NCI-H1930 (cell line): ENCODE data around the gene CSF1R.

Source experiments
- DNase-seq, 2 experiments: peaks; one replicate each; lab custom pipeline; 2025; lab: John Stamatoyannopoulos, UW

The CSF1R gene

GRCh38 chr5:150120617-150121447 is 34.5 kb upstream of the CSF1R start:
- no peak for DNase-seq

- no peak for DNase-seq
Measured at GRCh38 chr5:150120062-150120441, 33.7 kb upstream of the CSF1R start.

DNA sequence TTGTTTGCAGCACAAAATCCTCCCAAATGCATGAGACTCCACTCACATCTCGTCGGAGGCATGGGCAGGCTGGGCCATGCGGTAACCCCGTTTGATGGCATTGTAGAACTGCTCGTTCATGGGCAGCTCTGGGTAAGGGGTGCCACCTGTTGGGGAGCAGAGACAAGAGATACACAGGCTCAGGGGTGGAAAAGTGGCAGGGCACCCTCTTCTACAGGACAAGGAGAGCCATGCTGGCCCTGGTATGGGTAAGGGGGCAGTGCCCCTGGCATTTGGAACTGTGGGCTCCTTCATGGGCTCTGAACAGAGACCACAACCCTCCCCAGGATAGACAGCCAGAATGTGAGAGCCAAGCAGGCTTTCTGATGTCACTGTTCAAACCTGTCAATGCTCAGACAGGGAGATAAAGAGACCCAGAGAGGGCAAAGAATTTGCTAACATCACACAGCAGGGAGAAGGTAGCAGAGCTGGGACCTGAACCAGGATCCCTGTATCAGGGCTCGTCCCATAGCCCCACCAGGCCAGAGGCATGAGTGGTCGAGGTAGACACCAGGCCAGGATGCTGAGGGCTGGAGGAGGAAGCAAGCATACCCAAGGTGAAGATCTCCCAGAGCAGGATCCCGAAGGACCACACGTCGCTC is 33.2 kb upstream of the CSF1R start:
- no peak for DNase-seq

- no peak for DNase-seq
Measured at GRCh38 chr5:150118561-150119229, 32.3 kb upstream of the CSF1R start.

DNA sequence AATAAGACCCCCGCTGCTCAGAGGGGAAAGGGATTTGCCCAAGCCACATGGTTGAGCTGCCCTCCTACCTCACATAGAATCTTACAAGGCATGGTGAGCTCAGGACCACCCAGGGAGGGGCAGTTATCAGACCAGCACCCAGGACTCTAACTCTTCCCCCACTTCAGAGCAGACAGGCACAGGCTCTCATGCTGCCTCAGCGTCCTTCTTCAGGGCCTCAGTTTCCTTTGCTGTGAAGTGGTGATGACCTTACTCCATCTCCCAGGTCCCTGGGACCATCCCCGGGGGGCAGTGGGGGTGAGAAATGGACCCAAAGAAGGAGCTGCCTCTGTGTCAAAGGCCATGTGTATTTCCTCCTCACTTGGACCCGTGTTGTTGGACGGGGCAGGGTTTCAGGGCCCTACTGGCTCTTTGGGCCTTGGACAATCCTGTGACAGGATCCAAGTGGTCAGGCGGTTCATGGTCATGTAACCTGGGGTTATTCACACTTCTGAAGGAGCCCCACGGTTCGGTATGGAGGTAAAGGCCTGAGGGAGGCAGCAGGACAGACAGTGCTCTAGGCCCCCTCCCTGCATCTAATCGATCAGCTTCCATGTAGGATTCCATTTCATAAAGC is 31.7 kb upstream of the CSF1R start:
- DNase-seq: no peak

DNA sequence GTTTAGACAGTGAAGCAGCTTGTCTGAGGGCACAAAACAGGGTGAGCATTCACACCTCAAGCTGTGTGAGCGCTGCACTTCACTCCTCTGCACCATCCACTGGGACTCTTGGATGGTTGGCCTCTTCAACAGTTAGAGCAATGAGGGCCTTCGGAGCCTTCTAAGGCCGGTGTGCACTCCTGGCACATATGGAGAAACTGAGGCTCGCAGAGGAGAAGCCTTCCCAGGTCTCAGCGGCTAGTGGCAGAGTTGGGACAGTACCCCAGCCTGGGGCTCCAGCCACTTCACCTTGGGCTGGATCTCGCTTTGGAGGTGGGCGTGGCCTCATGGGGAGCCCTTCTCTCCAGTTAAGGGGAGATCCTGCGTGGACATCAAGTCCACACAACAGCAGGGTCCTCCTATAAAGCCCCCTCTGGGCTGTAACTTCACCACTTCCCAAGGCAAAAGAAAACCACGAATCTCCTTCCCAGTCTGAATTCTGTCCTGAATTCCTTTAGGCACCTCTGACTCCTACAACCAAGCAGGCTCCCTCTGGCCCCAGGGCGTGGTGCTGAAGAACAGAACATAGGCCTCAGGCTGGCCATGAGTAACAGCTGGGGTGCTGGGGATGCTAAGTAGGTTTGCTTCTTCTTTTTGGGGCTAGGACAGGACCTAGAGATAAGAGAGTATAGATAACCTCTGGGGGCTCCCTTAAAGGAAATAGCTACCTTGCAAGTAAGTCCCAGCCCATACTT is 30.5 kb upstream of the CSF1R start:
- no peak for DNase-seq

- DNase-seq: no peak
Measured at GRCh38 chr5:150114773-150115408, 28.5 kb upstream of the CSF1R start.

DNA sequence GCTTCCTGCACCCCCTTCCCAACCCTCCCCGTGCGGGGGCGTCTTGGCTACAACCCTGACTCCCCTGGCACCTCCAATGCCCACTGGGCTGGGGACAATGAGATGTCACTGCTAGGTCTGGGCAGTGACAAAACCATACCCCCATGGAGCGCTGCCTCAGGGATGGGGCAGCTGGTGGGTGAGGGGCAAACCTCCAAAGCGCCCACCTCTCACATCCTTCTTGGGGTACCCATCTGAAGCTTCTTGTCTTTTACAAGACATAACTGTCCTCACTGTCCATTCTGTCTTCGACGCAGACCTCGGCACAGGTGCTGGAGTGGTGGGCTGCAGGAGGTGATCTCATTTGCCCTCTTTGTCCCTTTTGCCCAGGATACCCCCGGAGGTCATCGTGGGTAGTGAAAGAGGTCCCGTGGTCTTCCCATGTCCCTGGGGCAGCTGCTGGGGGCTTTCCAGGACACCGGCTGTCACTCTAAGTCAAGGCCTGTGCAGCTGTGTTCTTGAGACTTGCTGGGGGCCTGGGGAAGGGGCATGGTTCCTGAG is 27.8 kb upstream of the CSF1R start:
- no peak for DNase-seq

DNA sequence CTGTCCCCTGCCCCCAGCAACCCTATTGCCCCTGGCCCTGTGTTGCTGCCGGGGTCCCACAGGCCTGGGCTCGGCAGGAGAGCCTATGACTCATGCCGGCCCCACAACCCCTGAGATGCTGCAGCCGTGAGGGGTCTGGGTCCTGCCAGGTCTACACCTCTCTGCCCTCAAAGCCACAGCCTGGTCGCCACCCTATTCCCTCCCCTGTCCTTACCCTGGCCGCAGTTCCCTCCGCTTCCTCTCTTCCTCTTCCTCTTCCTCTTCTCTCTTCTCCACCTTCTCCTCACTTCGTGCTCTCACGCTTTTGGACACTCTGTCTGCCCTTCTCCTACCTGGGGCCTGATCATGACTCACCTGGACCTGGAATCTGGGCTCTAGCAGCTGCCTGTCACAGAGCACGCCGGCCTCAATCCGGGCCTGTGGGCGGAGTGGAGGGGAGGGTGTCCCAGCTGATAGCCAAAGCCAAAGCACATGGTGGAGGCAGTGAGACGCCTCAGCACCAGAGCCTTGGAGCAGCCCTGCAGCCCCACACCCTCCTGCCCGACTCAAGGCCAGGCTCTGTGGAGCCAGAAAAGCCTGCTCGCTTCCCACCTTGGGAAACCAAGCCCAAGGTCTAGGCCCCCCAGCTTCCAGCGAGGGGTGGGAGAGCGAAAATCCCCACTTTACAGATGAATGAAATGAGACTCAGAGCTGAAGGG is 26.8 kb upstream of the CSF1R start:
- no peak for DNase-seq

DNA sequence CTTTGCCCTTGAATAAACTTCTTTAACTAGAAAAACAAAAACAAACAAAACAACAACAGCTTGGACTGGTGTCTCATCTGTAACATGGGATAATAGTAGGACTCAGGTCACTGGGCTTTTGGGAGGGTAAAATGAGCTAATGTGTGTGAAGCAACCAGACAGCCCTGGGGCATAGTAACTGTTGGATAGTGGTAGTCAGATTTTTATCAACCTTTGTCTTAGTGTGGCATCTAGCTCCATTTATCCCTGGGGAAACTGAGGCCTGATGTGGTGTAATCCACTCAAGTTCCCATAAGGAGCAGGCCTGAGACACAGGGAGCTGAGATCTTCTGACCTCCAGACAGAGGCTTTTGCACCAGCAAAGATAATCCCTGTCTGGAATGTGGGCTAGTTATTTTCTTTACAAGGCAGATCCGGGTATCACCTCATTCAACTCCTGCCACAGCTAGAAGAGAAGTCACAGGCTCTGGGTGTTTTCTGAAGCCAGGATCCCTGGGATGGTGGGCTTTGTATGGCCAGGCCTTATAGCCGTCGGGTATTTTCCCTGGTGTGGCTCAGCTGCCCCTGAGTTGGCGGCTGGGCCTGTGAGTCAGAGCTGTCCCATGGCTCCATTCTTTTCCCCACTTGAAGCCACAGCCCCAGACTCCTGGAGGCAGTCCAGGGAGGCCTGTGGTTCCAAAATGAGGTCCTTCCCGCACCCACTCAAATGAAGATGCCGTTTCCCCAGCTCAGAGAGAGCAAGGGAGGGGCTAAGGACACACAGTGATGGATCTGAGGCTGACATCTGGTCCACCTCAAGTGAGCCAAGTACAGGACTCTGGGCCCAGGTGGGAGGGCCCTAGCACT is 26.1 kb upstream of the CSF1R start:
- no peak for DNase-seq

GRCh38 chr5:150111122-150111521 is 24.8 kb upstream of the CSF1R start:
- no peak for DNase-seq

DNA sequence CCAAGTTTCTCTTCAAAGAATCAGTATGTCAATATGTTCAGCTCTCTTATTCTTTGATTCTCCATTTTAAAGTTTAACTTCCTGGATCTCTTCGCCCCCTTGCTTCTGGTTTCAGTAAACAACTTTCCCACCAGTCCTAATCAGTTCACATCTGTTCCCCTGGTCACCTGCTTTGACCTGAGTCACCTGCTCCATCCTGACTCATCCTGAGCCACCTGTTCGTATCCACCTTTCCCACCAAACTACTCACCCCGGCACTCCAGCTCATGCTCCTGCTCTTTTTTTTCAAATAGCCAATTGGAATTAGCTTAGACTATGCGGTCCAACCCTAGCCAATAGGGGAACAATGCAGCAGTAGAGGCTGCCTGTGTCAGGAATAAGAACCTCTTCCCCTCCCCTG is 23.6 kb upstream of the CSF1R start:
- DNase-seq: no peak

- DNase-seq: no peak
Measured at GRCh38 chr5:150108711-150109514, 22.6 kb upstream of the CSF1R start.

DNA sequence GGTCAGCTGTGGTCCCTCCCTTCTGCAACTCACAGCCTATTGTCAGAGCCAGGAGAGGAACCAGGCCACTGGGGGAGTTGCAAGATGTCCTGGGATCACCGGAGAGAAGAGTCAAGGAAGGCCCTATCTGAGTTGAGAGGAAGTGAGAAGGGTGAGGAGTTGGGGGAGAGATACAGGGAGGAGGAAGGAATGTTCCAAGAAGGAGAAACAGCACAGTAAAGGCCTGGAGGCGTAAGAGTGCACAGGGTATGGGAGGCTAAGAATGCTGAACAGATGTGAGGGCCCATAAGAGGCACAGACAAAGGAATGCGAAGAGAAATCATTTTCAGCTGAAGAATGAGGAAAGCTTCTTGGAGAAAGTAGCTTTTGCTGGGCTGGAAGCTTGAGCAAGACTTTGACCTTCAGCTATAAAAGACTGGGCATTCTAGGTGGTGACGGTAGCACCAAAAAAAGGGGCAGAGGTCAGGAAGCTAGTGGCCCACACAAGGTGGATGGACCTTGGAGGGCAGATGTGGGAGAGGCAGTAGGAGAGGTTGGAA is 21.6 kb upstream of the CSF1R start:
- no peak for DNase-seq

GRCh38 chr5:150106674-150107426 is 20.5 kb upstream of the CSF1R start:
- DNase-seq: no peak

- no peak for DNase-seq
Measured at GRCh38 chr5:150105928-150106615, 19.7 kb upstream of the CSF1R start.

GRCh38 chr5:150104550-150104870 is 18.2 kb upstream of the CSF1R start:
- no peak for DNase-seq
